HEK293 (cell line): ENCODE data around the gene SRSF1.

ENCODE experiments used
- BCL11A ChIP-seq: fragments of 450-650 bp; formaldehyde crosslinking; IDR thresholded peaks from 2 replicates; pipeline ENCODE4 v1.5.1; 2016; ENCODE audit warnings: low read depth, missing biosample characterization, missing genetic modification characterization
- FEZF1 ChIP-seq: fragments of 450-650 bp; formaldehyde crosslinking; IDR thresholded peaks from 2 replicates; pipeline ENCODE4 v1.5.1; 2016; ENCODE audit warnings: missing biosample characterization, missing genetic modification characterization
- SP3 ChIP-seq: fragments of 450-650 bp; formaldehyde crosslinking; IDR thresholded peaks from 2 replicates; pipeline ENCODE4 v1.5.1; 2016; ENCODE audit warnings: missing biosample characterization, missing genetic modification characterization
- SP7 ChIP-seq: fragments of 450-650 bp; formaldehyde crosslinking; IDR thresholded peaks from 2 replicates; pipeline ENCODE4 v1.5.1; 2016; ENCODE audit warnings: missing biosample characterization, missing genetic modification characterization
- YY1 ChIP-seq: fragments of 450-650 bp; formaldehyde crosslinking; IDR thresholded peaks from 2 replicates; pipeline ENCODE4 v1.5.1; 2018; ENCODE audit warnings: missing biosample characterization, missing genetic modification characterization
- ZNF660 ChIP-seq: fragments of 450-650 bp; IDR thresholded peaks from 2 replicates; pipeline ENCODE4 v1.5.1; 2018; ENCODE audit warnings: missing biosample characterization, mild to moderate bottlenecking, missing genetic modification characterization
- ZNF670 ChIP-seq: fragments of 450-650 bp; formaldehyde crosslinking; IDR thresholded peaks from 2 replicates; pipeline ENCODE4 v1.5.1; 2016; ENCODE audit warnings: missing biosample characterization, missing genetic modification characterization, low read depth
- ZNF76 ChIP-seq: fragments of 450-650 bp; formaldehyde crosslinking; IDR thresholded peaks from 2 replicates; pipeline ENCODE4; 2016; ENCODE audit warnings: low read depth, missing biosample characterization, missing genetic modification characterization, borderline replicate concordance
- TF ChIP-seq, protein P1 (sequence below): fragments of 450-650 bp; formaldehyde crosslinking; IDR thresholded peaks from 2 replicates; pipeline ENCODE4 v1.5.1; 2016; ENCODE audit warnings: missing biosample characterization, missing genetic modification characterization
- TF ChIP-seq, protein P2 (sequence below): fragments of 450-650 bp; formaldehyde crosslinking; IDR thresholded peaks from 2 replicates; pipeline ENCODE4 v1.5.1; 2016; ENCODE audit warnings: missing biosample characterization, missing genetic modification characterization
- TF ChIP-seq, protein P3 (sequence below): fragments of 450-650 bp; formaldehyde crosslinking; IDR thresholded peaks from 2 replicates; pipeline ENCODE4 v1.5.1; 2016; ENCODE audit warnings: missing biosample characterization, missing genetic modification characterization

DNA sequence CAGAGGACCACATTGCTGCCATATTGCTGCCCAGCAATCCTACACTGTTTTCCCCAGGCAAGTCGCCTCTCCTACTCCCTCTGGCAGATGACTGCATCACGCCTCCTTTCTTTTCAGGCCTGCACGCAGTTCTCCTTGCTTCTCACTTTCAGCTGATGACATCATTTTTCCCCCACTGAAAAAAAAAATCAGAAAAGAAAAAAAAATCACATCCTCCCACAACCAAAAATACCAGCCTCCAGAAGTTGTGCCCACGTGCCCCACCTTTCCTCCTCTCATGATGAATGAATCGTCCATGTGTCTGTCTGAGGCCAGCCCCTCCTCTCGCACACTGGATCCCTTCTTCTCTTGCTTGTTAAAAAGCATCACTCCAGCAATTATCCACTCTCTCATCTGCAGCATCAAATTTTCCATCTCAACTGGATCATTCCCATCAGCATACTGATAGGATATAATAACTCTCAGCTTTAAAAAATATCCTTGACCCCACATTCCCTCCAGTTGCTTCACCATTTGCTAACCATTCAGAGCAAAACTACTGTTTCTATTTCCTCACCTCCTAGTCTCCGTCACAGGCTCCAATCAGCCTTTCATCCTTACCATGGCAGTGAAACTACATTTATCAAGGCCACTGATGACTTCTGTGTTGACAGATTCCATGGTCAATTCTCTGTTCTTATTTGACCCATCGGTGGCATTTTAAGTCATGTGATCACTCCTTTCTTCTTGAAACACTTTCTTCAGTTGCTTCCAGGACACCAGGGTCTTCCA, 46.1 kb upstream of the SRSF1 start:
- TF ChIP-seq YY1 (tag by site-specific recombination) = no peak
- TF ChIP-seq, protein P1, sequence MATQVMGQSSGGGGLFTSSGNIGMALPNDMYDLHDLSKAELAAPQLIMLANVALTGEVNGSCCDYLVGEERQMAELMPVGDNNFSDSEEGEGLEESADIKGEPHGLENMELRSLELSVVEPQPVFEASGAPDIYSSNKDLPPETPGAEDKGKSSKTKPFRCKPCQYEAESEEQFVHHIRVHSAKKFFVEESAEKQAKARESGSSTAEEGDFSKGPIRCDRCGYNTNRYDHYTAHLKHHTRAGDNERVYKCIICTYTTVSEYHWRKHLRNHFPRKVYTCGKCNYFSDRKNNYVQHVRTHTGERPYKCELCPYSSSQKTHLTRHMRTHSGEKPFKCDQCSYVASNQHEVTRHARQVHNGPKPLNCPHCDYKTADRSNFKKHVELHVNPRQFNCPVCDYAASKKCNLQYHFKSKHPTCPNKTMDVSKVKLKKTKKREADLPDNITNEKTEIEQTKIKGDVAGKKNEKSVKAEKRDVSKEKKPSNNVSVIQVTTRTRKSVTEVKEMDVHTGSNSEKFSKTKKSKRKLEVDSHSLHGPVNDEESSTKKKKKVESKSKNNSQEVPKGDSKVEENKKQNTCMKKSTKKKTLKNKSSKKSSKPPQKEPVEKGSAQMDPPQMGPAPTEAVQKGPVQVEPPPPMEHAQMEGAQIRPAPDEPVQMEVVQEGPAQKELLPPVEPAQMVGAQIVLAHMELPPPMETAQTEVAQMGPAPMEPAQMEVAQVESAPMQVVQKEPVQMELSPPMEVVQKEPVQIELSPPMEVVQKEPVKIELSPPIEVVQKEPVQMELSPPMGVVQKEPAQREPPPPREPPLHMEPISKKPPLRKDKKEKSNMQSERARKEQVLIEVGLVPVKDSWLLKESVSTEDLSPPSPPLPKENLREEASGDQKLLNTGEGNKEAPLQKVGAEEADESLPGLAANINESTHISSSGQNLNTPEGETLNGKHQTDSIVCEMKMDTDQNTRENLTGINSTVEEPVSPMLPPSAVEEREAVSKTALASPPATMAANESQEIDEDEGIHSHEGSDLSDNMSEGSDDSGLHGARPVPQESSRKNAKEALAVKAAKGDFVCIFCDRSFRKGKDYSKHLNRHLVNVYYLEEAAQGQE = no peak
- TF ChIP-seq SP7 (tag by site-specific recombination) = no peak
- no peak for TF ChIP-seq BCL11A (tag by site-specific recombination)
- TF ChIP-seq, protein P2, sequence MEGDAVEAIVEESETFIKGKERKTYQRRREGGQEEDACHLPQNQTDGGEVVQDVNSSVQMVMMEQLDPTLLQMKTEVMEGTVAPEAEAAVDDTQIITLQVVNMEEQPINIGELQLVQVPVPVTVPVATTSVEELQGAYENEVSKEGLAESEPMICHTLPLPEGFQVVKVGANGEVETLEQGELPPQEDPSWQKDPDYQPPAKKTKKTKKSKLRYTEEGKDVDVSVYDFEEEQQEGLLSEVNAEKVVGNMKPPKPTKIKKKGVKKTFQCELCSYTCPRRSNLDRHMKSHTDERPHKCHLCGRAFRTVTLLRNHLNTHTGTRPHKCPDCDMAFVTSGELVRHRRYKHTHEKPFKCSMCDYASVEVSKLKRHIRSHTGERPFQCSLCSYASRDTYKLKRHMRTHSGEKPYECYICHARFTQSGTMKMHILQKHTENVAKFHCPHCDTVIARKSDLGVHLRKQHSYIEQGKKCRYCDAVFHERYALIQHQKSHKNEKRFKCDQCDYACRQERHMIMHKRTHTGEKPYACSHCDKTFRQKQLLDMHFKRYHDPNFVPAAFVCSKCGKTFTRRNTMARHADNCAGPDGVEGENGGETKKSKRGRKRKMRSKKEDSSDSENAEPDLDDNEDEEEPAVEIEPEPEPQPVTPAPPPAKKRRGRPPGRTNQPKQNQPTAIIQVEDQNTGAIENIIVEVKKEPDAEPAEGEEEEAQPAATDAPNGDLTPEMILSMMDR = no peak
- TF ChIP-seq SP3 (tag by site-specific recombination) = no peak
- TF ChIP-seq FEZF1 (tag by site-specific recombination) = no peak
- TF ChIP-seq ZNF76 = no peak
- TF ChIP-seq, protein P3, sequence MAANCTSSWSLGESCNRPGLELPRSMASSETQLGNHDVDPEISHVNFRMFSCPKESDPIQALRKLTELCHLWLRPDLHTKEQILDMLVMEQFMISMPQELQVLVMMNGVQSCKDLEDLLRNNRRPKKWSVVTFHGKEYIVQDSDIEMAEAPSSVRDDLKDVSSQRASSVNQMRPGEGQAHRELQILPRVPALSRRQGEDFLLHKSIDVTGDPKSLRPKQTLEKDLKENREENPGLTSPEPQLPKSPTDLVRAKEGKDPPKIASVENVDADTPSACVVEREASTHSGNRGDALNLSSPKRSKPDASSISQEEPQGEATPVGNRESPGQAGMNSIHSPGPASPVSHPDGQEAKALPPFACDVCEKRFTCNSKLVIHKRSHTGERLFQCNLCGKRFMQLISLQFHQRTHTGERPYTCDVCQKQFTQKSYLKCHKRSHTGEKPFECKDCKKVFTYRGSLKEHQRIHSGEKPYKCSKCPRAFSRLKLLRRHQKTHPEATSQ (tag by site-specific recombination) = no peak
- TF ChIP-seq ZNF670 (tag by site-specific recombination) = no peak
- TF ChIP-seq ZNF660 (tag by site-specific recombination) = no peak
